ENCODE results near the gene KCNE5.
A peak's percentile ranks its signal among the peaks of the same experiment; 100 is the strongest.
"Not testable (repeated sequence)": the region's sequence is repeated elsewhere in the genome, so short reads cannot be mapped to it uniquely, and the experiment has no call there.

Gene KCNE5

DNA sequence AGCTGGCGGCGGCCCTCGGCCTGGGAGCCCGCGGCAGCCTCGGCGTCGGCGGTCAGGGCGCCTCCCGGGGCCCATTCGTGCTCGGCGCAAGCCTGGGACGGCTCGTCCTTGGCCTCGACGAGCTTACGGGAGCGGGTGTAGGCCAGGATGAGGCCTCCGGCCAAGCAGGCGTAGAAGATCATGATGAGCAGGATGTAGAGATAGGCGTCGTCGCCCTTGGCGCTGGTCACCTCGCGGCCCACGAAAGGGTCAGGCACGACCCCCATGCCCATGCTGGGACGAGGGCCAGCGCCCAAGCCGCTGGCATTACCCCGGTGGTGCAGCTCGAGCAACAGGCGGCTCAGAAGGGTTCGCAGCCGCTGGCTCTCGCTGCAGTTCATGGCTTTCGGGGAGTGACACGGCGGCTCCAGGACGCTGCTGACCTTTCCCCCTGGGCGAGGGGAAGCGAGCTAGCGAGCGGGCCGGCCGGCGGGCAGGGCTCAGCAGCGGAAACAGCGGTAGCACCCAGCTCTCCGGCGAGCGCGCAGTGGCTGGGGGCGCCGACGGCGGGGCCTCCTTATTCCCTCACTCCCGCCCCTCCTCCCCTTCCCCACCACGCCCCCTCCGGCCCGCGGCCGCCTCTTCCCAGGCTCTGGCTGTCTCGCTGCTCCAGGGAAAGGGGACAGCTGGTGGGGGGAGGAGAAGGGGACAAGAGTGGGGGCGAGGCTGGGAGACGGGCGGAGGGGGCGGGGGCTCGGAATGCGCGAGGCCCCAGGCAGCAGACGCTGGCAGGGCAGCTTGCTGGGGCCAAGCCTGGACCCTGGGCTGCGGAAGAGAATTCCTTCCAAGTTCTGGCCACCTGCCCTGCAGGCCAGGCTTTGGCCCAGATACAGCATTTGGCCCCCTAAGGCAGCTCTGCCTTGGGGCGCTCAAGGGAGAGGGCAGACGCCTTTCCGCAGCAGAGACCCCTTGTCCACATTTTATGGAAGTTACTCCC lies at the start of gene KCNE5:
Gene KCNE5 (minus strand): TSS at position 532 of the 976 bp plus-strand sequence. CDS start 152 bp downstream, at position 380.
- Histone ChIP-seq H3K9me3 (ENCODE audit: control insufficient read depth, insufficient read depth, low read length) (no peaks in the 10 kb centered on the region), H3K4me1 (ENCODE audit: control insufficient read depth, insufficient read depth, low read length) (no peaks in the 10 kb centered on the region), H3K9ac (ENCODE audit: low read depth, low read length) (no peak within 1 kb of the TSS), H3K4me3 (ENCODE audit: low read depth, low read length) (peak within 1 kb of the TSS; percentile 47), H3K27me3 (ENCODE audit: control insufficient read depth, insufficient read depth, low read length) (peaks cover 13% of the 10 kb centered on the region), H3K36me3 (ENCODE audit: control insufficient read depth, insufficient read depth, low read length) (no peaks in the 10 kb centered on the region)

DNA sequence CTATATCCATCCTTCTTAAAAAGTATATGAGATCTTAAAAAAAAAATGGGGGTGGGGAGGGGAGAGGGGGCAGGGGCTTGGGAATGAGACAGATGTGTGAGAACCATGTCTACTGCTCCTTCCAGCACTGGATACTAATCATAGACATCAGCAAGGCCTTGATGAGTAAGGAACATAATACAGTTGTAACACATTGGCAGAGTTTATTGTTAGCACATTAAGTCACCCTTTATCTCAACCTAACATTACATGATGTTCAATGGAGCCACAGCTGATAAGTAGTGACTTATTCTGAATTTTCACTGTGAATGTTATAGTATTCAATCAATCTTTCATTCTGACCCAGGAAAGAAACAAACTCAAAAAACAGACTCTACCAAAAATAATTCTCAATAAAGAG lies 47.3 kb upstream of the KCNE5 start:
- no peaks in the 10 kb centered on the region for H3K4me1 ChIP-seq (ENCODE audit: control insufficient read depth, insufficient read depth, low read length)
- no peak overlapping the region for H3K4me3 ChIP-seq (ENCODE audit: low read depth, low read length)
- H3K9me3 ChIP-seq (ENCODE audit: control insufficient read depth, insufficient read depth, low read length): no peaks in the 10 kb centered on the region
- no peaks in the 10 kb centered on the region for H3K27me3 ChIP-seq (ENCODE audit: control insufficient read depth, insufficient read depth, low read length)
- H3K36me3 ChIP-seq (ENCODE audit: control insufficient read depth, insufficient read depth, low read length): no peaks in the 10 kb centered on the region
- H3K9ac ChIP-seq (ENCODE audit: low read depth, low read length): no peak overlapping the region

GRCh38 chrX:109671170-109671569 lies 46.2 kb upstream of the KCNE5 start:
- H3K27me3 ChIP-seq (ENCODE audit: control insufficient read depth, insufficient read depth, low read length); H3K4me3 ChIP-seq (ENCODE audit: low read depth, low read length); H3K9ac ChIP-seq (ENCODE audit: low read depth, low read length); H3K36me3 ChIP-seq (ENCODE audit: control insufficient read depth, insufficient read depth, low read length); H3K4me1 ChIP-seq (ENCODE audit: control insufficient read depth, insufficient read depth, low read length); H3K9me3 ChIP-seq (ENCODE audit: control insufficient read depth, insufficient read depth, low read length): not testable (repeated sequence)

DNA sequence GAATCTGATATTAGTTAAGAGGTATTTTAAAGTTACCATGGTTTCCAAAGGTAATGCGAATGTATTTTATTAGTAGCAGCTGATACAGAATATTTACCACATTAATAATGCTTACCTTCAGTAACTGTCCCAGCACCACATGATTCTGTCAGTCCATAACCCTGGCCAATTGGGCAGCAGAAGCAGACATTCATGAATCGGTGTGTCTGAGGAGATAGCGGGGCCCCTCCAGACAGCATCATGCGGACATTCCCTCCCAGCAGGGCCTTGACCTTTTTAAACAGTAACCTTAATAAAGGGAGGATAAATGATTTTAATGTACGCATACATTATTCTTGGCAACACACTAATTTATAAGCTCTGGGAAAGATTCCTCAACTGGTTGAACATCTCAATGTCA lies 43.0 kb upstream of the KCNE5 start:
- Histone ChIP-seq H3K27me3 (ENCODE audit: control insufficient read depth, insufficient read depth, low read length) (no peaks in the 10 kb centered on the region), H3K9me3 (ENCODE audit: control insufficient read depth, insufficient read depth, low read length) (no peaks in the 10 kb centered on the region), H3K9ac (ENCODE audit: low read depth, low read length) (no peak overlapping the region), H3K36me3 (ENCODE audit: control insufficient read depth, insufficient read depth, low read length) (no peaks in the 10 kb centered on the region), H3K4me3 (ENCODE audit: low read depth, low read length) (no peak overlapping the region), H3K4me1 (ENCODE audit: control insufficient read depth, insufficient read depth, low read length) (no peaks in the 10 kb centered on the region)

- H3K27me3 ChIP-seq (ENCODE audit: control insufficient read depth, insufficient read depth, low read length): no peaks in the 10 kb centered on the region
- H3K36me3 ChIP-seq (ENCODE audit: control insufficient read depth, insufficient read depth, low read length): no peaks in the 10 kb centered on the region
- H3K9me3 ChIP-seq (ENCODE audit: control insufficient read depth, insufficient read depth, low read length): no peaks in the 10 kb centered on the region
- H3K4me3 ChIP-seq (ENCODE audit: low read depth, low read length): no peak overlapping the region
- no peak overlapping the region for H3K9ac ChIP-seq (ENCODE audit: low read depth, low read length)
- H3K4me1 ChIP-seq (ENCODE audit: control insufficient read depth, insufficient read depth, low read length): no peaks in the 10 kb centered on the region
Measured at GRCh38 chrX:109660435-109661143, 35.6 kb upstream of the KCNE5 start.

- Histone ChIP-seq H3K36me3 (ENCODE audit: control insufficient read depth, insufficient read depth, low read length) (no peaks in the 10 kb centered on the region), H3K9me3 (ENCODE audit: control insufficient read depth, insufficient read depth, low read length) (no peaks in the 10 kb centered on the region), H3K27me3 (ENCODE audit: control insufficient read depth, insufficient read depth, low read length) (no peaks in the 10 kb centered on the region), H3K4me3 (ENCODE audit: low read depth, low read length) (no peak overlapping the region), H3K4me1 (ENCODE audit: control insufficient read depth, insufficient read depth, low read length) (peaks cover 3% of the 10 kb centered on the region), H3K9ac (ENCODE audit: low read depth, low read length) (no peak overlapping the region)
Measured at GRCh38 chrX:109658391-109658790, 33.4 kb upstream of the KCNE5 start.

DNA sequence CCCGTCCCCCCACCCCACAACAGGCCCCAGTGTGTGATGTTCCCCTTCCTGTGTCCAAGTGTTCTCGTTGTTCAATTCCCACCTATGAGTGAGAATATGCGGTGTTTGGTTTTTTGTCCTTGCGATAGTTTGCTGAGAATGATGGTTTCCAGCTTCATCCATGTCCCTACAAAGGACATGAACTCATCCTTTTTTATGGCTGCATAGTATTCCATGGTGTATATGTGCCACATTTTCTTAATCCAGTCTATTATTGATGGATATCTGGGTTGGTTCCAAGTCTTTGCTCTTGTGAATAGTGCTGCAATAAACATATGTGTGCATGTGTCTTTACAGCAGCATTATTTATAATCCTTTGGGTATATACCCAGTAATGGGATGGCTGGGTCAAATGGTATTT lies 32.4 kb upstream of the KCNE5 start:
- not testable (repeated sequence) for H3K9me3 ChIP-seq (ENCODE audit: control insufficient read depth, insufficient read depth, low read length); H3K36me3 ChIP-seq (ENCODE audit: control insufficient read depth, insufficient read depth, low read length); H3K27me3 ChIP-seq (ENCODE audit: control insufficient read depth, insufficient read depth, low read length); H3K9ac ChIP-seq (ENCODE audit: low read depth, low read length); H3K4me1 ChIP-seq (ENCODE audit: control insufficient read depth, insufficient read depth, low read length); H3K4me3 ChIP-seq (ENCODE audit: low read depth, low read length)

DNA sequence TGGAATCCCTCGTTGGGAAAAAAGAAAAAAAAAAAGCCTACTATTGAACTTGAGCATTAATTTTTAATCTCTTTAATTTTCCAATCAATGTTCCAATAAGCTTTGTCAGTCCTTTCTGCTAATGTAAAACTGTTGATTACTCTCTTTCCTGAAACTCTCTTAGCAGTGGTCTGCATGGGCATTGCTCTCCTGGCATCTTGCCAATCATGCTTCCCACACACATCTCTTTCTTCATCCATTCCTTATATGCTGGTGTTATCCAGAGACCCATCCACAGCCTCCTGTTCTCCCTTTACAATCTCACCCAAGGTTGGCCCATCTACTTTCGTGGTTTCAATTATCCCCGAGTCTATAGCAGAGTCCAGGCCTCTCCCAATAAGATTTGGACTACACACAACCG lies 31.8 kb upstream of the KCNE5 start:
- no peaks in the 10 kb centered on the region for H3K36me3 ChIP-seq (ENCODE audit: control insufficient read depth, insufficient read depth, low read length)
- H3K27me3 ChIP-seq (ENCODE audit: control insufficient read depth, insufficient read depth, low read length): no peaks in the 10 kb centered on the region
- no peak overlapping the region for H3K9ac ChIP-seq (ENCODE audit: low read depth, low read length)
- H3K4me3 ChIP-seq (ENCODE audit: low read depth, low read length): no peak overlapping the region
- H3K9me3 ChIP-seq (ENCODE audit: control insufficient read depth, insufficient read depth, low read length): no peaks in the 10 kb centered on the region
- H3K4me1 ChIP-seq (ENCODE audit: control insufficient read depth, insufficient read depth, low read length): peaks cover 3% of the 10 kb centered on the region

DNA sequence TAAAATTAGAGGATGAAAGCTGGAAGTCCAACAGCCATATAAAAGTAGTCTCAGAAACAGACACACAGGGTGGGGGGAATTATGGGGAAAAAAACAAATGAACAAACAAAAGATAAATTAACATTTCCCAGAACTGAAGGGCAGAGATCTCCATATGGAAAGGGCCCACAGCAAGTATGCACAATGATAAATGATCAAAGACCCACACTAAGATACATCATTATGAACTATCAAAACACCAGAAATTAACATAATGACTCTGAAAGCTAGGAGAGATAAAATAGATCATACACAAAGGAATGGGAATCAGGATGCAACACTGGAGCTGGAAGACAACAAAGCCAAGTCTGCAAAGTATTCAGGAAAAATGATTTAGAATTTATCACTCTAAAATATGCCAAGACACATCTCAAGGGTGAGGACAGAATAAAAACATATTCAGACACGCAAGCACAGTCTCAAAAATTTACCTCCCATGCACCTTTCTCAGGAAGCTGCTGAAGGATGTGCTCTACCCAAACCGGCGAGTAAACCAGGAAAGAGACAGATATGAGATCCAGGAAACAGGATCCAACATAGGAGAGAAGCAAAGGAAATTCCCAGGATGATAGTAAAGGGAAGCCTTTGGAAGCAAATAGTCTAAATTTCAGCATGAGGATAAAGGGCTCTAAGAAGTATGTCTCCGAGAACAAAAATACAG lies 30.7 kb upstream of the KCNE5 start:
- Histone ChIP-seq H3K4me1 (ENCODE audit: control insufficient read depth, insufficient read depth, low read length) (peaks cover 3% of the 10 kb centered on the region), H3K27me3 (ENCODE audit: control insufficient read depth, insufficient read depth, low read length) (no peaks in the 10 kb centered on the region), H3K9me3 (ENCODE audit: control insufficient read depth, insufficient read depth, low read length) (no peaks in the 10 kb centered on the region), H3K4me3 (ENCODE audit: low read depth, low read length) (no peak overlapping the region), H3K36me3 (ENCODE audit: control insufficient read depth, insufficient read depth, low read length) (no peaks in the 10 kb centered on the region), H3K9ac (ENCODE audit: low read depth, low read length) (no peak overlapping the region)

GRCh38 chrX:109654516-109655109 lies 29.6 kb upstream of the KCNE5 start:
- Histone ChIP-seq H3K9me3 (ENCODE audit: control insufficient read depth, insufficient read depth, low read length) (no peaks in the 10 kb centered on the region), H3K9ac (ENCODE audit: low read depth, low read length) (no peak overlapping the region), H3K36me3 (ENCODE audit: control insufficient read depth, insufficient read depth, low read length) (no peaks in the 10 kb centered on the region), H3K27me3 (ENCODE audit: control insufficient read depth, insufficient read depth, low read length) (no peaks in the 10 kb centered on the region), H3K4me1 (ENCODE audit: control insufficient read depth, insufficient read depth, low read length) (peaks cover 3% of the 10 kb centered on the region), H3K4me3 (ENCODE audit: low read depth, low read length) (no peak overlapping the region)

DNA sequence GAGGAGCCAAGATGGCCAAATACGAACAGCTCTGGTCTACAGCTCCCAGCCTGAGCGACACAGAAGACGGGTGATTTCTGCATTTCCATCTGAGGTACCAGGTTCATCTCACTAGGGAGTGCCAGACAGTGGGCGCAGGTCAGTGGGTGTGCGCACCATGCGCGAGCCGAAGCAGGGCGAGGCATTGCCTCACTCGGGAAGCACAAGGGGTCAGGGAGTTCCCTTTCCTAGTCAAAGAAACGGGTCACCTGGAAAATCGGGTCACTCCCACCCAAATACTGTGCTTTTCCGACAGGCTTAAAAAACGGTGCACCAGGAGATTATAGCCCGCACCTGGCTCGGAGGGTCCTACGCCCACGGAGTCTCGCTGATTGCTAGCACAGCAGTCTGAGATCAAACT lies 19.7 kb upstream of the KCNE5 start:
- H3K36me3 ChIP-seq (ENCODE audit: control insufficient read depth, insufficient read depth, low read length); H3K27me3 ChIP-seq (ENCODE audit: control insufficient read depth, insufficient read depth, low read length); H3K9me3 ChIP-seq (ENCODE audit: control insufficient read depth, insufficient read depth, low read length); H3K4me3 ChIP-seq (ENCODE audit: low read depth, low read length); H3K9ac ChIP-seq (ENCODE audit: low read depth, low read length); H3K4me1 ChIP-seq (ENCODE audit: control insufficient read depth, insufficient read depth, low read length): not testable (repeated sequence)
